Sigmoid colon (tissue), 7 donors: ENCODE measurements around the gene CCDC91. TPM values are rescaled to one million over a fixed set of nuclear protein-coding genes. Genes with fewer than 3 reads are reported as not detected.

Source experiments
- DNase-seq: peaks from one replicate; pipeline ENCODE4 v3.0.0-alpha.2; 2019
- H3K27ac ChIP-seq, 4 donors: fragments of 200-600 bp; sonication (generic); one replicate each; pipeline ENCODE4 v1.5.1; 2016 to 2019; ENCODE audit warnings: mild to moderate bottlenecking in 1 of 4
- H3K27me3 ChIP-seq, 3 donors: fragments of 200-600 bp; sonication (generic); one replicate each; pipeline ENCODE4 v1.5.1; 2019; ENCODE audit warnings: mild to moderate bottlenecking in 1 of 3
- H3K36me3 ChIP-seq, 4 donors: fragments of 200-600 bp; sonication (generic); one replicate each; pipeline ENCODE4 v1.5.1; 2016 to 2019
- H3K4me1 ChIP-seq, 4 donors: fragments of 200-600 bp; sonication (generic); one replicate each; pipeline ENCODE4 v1.5.1; 2017 to 2019
- H3K4me3 ChIP-seq, 4 donors: fragments of 200-600 bp; sonication (generic); one replicate each; pipeline ENCODE4 v1.5.1; 2017 to 2019; ENCODE audit warnings: mild to moderate bottlenecking in 2 of 4, moderate library complexity in 1 of 4
- H3K9me3 ChIP-seq, 4 donors: fragments of 200-600 bp in 3 of 4; sonication (generic) in 3 of 4; one replicate each; pipeline versions ENCODE4 v1.5.1 to v1.6.1; 2013 to 2019
- EP300 ChIP-seq, 4 donors: sonication (generic); formaldehyde crosslinking; IDR thresholded peaks; one replicate each; pipeline ENCODE4 v1.6.1; 2017; ENCODE audit warnings: antibody characterized with exemption in 4 of 4
- POLR2A ChIP-seq, 2 donors: fragments of 450-650 bp; IDR thresholded peaks; one replicate each; pipeline ENCODE4 v1.6.1; 2016; ENCODE audit warnings: antibody characterized with exemption in 2 of 2, mild to moderate bottlenecking in 2 of 2, moderate library complexity in 2 of 2
- POLR2AphosphoS5 ChIP-seq, 4 donors: sonication (generic); formaldehyde crosslinking; IDR thresholded peaks; one replicate each; pipeline ENCODE4 v1.6.1; 2017; ENCODE audit warnings: antibody characterized with exemption in 4 of 4
- WGBS, 2 donors: extraction: QIAGEN DNeasy Blood & Tissue Kit; methylation state at CpG; one replicate each; pipeline ENCODE4 v1.1.7; 2013; 5-methylcytosine and 5-hydroxymethylcytosine counted together
- intact Hi-C: fragments of 100-400 bp; cut with DNase I; formaldehyde crosslinking; loops from one replicate; pipeline ENCODE4 v1.15.1; 2023
- polyA plus RNA-seq, 3 donors: library from polyadenylated mRNA; stranded (reverse); fragments of 200-250 nt; gene quantifications; one replicate each; pipeline ENCODE4 v1.2.3, GENCODE V29; 2013
- total RNA-seq, 4 donors: library from RNA; depleted of rRNA; stranded (reverse); fragments of >200 nt; gene quantifications; one replicate each; pipeline ENCODE4 v1.1.0, GENCODE V29; 2016
- TF ChIP-seq, protein P1 (sequence below), 4 experiments: fragments of 450-650 bp in 3 of 4; fragments of 200-600 bp in 1 of 4; IDR thresholded peaks; one replicate each; pipeline ENCODE4 v1.5.1; 2016 to 2019; ENCODE audit warnings: antibody characterized with exemption in 4 of 4, mild to moderate bottlenecking in 3 of 4, moderate library complexity in 2 of 4
- donor health status: healthy with polysubstance abuse.
- donor health status: Bipolar disorder and iron deficiency.
- donor health status: healthy.

CCDC91 gene
- total and polyA plus RNA-seq, 7 donors, result 12.4 to 85.7 (median 42.9) TPM

DNA sequence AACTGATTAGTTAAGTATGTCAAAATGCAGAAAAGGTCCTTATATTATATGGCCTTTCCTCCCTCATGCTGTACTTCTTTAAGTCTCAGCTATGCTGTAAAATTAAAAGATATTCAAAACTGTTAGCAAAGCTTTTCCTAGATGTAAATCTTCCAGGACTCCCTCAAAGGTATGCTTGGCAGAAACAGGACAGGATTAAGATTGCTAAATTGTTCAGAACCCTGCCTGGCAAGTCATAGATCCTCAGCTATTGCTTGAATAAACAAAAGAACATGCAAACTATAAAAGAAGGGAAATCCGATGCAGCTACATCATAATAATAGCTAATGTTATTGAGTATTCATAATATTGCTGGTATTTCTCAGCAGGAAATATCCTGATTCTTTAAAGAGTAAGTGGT lies 322.6 kb downstream of the CCDC91 start:
- WGBS, 2 donors, result 60 to 76% methylated on average over 1 of the region's 1 CpG
- TF ChIP-seq, protein P1, sequence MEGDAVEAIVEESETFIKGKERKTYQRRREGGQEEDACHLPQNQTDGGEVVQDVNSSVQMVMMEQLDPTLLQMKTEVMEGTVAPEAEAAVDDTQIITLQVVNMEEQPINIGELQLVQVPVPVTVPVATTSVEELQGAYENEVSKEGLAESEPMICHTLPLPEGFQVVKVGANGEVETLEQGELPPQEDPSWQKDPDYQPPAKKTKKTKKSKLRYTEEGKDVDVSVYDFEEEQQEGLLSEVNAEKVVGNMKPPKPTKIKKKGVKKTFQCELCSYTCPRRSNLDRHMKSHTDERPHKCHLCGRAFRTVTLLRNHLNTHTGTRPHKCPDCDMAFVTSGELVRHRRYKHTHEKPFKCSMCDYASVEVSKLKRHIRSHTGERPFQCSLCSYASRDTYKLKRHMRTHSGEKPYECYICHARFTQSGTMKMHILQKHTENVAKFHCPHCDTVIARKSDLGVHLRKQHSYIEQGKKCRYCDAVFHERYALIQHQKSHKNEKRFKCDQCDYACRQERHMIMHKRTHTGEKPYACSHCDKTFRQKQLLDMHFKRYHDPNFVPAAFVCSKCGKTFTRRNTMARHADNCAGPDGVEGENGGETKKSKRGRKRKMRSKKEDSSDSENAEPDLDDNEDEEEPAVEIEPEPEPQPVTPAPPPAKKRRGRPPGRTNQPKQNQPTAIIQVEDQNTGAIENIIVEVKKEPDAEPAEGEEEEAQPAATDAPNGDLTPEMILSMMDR (IDR thresholded peaks at IDR 0.05), result no peak
- no peak for TF ChIP-seq POLR2A (IDR thresholded peaks at IDR 0.05)
- no peak for TF ChIP-seq EP300 (IDR thresholded peaks at IDR 0.05)
- no peak for TF ChIP-seq POLR2AphosphoS5 (IDR thresholded peaks at IDR 0.05)
- intact Hi-C loops, result no loop called here
- Histone ChIP-seq H3K4me3 (no peak overlapping the region), H3K27ac (no peak overlapping the region), H3K36me3 (no peaks in the 10 kb centered on the region), H3K4me1 (peaks cover 0 to 22% (median 12%) of the 10 kb centered on the region in 4 donors), H3K9me3 (peaks cover 0 to 2% (median 0%) of the 10 kb centered on the region in 4 donors), H3K27me3 (no peaks in the 10 kb centered on the region)
- DNase-seq, result no peak

DNA sequence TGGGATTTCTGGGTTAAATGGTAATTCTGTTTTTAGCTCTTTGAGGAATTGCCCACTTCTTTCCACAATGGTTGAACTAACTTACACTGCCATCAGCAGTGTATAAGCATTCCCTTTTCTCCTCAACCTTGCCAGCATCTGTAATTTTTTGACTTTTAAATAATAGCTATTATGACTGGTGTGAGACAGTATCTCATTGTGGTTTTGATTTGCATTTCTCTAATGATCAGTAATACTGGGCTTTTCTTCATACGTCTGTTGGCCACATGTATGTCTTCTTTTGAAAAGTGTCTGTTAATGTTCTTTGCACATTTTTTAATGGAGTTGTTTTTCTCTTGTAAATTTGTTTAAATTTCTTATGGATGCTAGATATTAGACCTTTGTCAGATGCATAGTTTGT lies 323.7 kb downstream of the CCDC91 start:
- Histone ChIP-seq H3K9me3 (peaks cover 0 to 2% (median 0%) of the 10 kb centered on the region in 4 donors), H3K27ac (no peak overlapping the region), H3K27me3 (no peaks in the 10 kb centered on the region), H3K4me1 (peaks cover 0 to 22% (median 12%) of the 10 kb centered on the region in 4 donors), H3K4me3 (no peak overlapping the region), H3K36me3 (no peaks in the 10 kb centered on the region)
- TF ChIP-seq POLR2A (IDR thresholded peaks at IDR 0.05), result no peak
- TF ChIP-seq, protein P1 (IDR thresholded peaks at IDR 0.05), result no peak
- TF ChIP-seq EP300 (IDR thresholded peaks at IDR 0.05), result no peak
- TF ChIP-seq POLR2AphosphoS5 (IDR thresholded peaks at IDR 0.05), result no peak
- WGBS, 2 donors, result 82 to 87% methylated on average over 1 of the region's 1 CpG
- no peak for DNase-seq
- intact Hi-C loops, result no loop called here

DNA sequence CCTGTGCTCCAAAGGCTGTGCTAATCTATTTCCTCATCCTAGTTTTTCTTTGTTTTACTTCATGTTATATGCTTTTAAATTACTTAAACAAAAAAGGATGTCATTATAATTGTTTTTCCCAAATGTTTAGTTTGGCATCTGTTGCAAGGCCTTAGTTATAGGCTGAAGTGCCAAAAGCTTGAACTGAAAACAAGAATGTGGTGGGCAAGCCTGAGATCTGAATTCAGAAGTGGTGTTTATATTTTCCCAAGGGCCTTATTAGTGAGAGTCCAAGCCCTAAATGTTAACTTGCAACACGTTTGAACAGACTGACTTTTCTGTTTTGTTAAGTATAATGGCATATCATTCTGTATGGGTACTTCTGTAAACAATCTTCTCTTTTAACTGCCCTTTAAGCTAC lies 326.8 kb downstream of the CCDC91 start:
- no peak overlapping the region for H3K27ac ChIP-seq
- 17 to 48% methylated on average over 1 of the region's 1 CpG for WGBS, 2 donors
- no peak overlapping the region for H3K4me3 ChIP-seq
- no peak for TF ChIP-seq POLR2AphosphoS5 (IDR thresholded peaks at IDR 0.05)
- no peak for TF ChIP-seq EP300 (IDR thresholded peaks at IDR 0.05)
- TF ChIP-seq, protein P1 (IDR thresholded peaks at IDR 0.05), result no peak
- no peak for TF ChIP-seq POLR2A (IDR thresholded peaks at IDR 0.05)
- no peaks in the 10 kb centered on the region for H3K36me3 ChIP-seq
- H3K27me3 ChIP-seq, result no peaks in the 10 kb centered on the region
- no peak for DNase-seq
- H3K9me3 ChIP-seq, result peaks cover 0 to 2% (median 0%) of the 10 kb centered on the region in 4 donors
- intact Hi-C loops, result no loop called here
- H3K4me1 ChIP-seq, result peaks cover 0 to 11% (median 5%) of the 10 kb centered on the region in 4 donors

DNA sequence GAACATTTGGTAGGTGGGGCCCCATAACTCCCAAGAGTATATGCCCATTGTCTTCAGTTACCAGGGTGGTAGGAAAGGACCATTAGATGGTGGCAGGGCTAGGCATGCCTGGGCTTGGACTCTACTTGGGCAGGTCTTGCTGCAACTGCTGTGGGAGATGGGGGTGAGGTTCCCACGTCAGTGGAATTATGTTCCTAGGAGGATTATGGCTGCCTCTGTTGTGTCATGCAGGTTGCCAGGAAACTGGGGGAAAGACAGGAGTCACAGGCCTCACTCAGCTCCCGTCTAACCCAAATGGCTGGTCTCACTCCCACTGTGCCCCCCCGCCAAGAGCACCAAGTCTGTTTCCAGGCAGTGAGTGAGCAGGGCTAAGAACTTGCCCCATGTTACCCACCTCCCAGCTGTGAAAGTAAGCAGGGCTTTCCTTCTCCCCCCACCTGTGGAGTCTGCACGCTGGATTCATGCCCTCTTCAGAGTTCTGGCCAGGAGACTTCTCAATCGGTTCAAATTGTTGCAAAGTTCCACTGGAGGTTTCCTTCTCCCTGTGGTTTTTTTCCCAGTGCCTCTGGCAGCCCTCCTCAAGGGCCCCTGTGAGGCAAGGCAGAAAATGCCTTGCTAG lies 337.5 kb downstream of the CCDC91 start:
- Histone ChIP-seq H3K27ac (no peak overlapping the region), H3K9me3 (peaks cover 0 to 1% (median 0%) of the 10 kb centered on the region in 4 donors), H3K36me3 (no peaks in the 10 kb centered on the region), H3K4me1 (no peaks in the 10 kb centered on the region), H3K27me3 (no peaks in the 10 kb centered on the region), H3K4me3 (no peak overlapping the region)
- 94 to 96% methylated on average over 5 of the region's 5 CpGs for WGBS, 2 donors
- no peak for DNase-seq
- intact Hi-C loops, result no loop called here
- TF ChIP-seq POLR2A (IDR thresholded peaks at IDR 0.05), result no peak
- TF ChIP-seq, protein P1 (IDR thresholded peaks at IDR 0.05), result no peak

DNA sequence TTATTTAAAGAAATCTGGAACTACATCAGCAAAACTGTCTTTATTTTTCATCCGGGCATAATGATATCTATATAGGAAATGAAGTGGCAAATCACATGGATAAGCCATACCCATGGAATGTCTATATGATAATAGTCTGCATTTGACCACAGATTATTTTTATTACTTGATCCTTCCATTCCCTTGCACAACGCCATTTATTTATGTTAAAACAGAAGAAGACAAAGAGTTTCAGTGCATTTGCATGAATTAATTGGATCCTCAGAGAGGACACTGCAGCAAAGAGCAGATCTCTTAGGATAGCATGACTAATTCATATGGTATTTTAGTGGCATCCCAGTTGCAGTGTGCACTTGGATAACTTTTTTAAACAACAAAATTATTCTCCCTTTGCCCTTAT lies 345.0 kb downstream of the CCDC91 start:
- Histone ChIP-seq H3K4me1 (peaks cover 0 to 23% (median 7%) of the 10 kb centered on the region in 4 donors), H3K27ac (no peak overlapping the region), H3K9me3 (no peaks in the 10 kb centered on the region), H3K4me3 (no peak overlapping the region), H3K36me3 (no peaks in the 10 kb centered on the region), H3K27me3 (no peaks in the 10 kb centered on the region)
- intact Hi-C loops, result no loop called here
- TF ChIP-seq, protein P1 (IDR thresholded peaks at IDR 0.05), result no peak
- no peak for TF ChIP-seq EP300 (IDR thresholded peaks at IDR 0.05)
- TF ChIP-seq POLR2AphosphoS5 (IDR thresholded peaks at IDR 0.05), result no peak
- no peak for TF ChIP-seq POLR2A (IDR thresholded peaks at IDR 0.05)
- no peak for DNase-seq
- WGBS, 2 donors, result 88 to 93% methylated on average over 2 of the region's 2 CpGs
